WERI-Rb-1 (cell line): Measurements from ENCODE around the gene CUTA.

Experiments
- DNase-seq: peaks from one replicate; pipeline ENCODE4 v3.0.0-alpha.2; 2020
- H3K27ac ChIP-seq: fragments of 250-450 bp; sonication (Bioruptor Pico); 2 replicates; pipeline ENCODE4 v1.5.1; 2020; ENCODE audit warnings: mild to moderate bottlenecking, moderate library complexity
- H3K27me3 ChIP-seq: fragments of 250-450 bp; sonication (Bioruptor Pico); 2 replicates; pipeline ENCODE4 v1.5.1; 2021; ENCODE audit warnings: mild to moderate bottlenecking, low read depth, moderate library complexity; ENCODE audit not compliant: insufficient read depth, severe bottlenecking
- H3K36me3 ChIP-seq: fragments of 250-450 bp; sonication (Bioruptor Pico); 2 replicates; pipeline ENCODE4 v1.5.1; 2020; ENCODE audit warnings: mild to moderate bottlenecking, moderate library complexity
- H3K4me3 ChIP-seq: 2 replicates; pipeline ENCODE4 v1.5.1; 2011; ENCODE audit warnings: low read depth, mild to moderate bottlenecking, control low read depth, low read length
- H3K9me3 ChIP-seq: fragments of 250-450 bp; sonication (Bioruptor Pico); 2 replicates; pipeline ENCODE4 v1.5.1; 2021; ENCODE audit warnings: mild to moderate bottlenecking, moderate library complexity; ENCODE audit not compliant: severe bottlenecking
- TF ChIP-seq, protein P1 (sequence below): IDR thresholded peaks from 2 replicates; pipeline ENCODE4 v1.5.1; 2011; ENCODE audit warnings: low read depth, mild to moderate bottlenecking, control low read depth, inconsistent platforms, low read length

The CUTA gene

DNA sequence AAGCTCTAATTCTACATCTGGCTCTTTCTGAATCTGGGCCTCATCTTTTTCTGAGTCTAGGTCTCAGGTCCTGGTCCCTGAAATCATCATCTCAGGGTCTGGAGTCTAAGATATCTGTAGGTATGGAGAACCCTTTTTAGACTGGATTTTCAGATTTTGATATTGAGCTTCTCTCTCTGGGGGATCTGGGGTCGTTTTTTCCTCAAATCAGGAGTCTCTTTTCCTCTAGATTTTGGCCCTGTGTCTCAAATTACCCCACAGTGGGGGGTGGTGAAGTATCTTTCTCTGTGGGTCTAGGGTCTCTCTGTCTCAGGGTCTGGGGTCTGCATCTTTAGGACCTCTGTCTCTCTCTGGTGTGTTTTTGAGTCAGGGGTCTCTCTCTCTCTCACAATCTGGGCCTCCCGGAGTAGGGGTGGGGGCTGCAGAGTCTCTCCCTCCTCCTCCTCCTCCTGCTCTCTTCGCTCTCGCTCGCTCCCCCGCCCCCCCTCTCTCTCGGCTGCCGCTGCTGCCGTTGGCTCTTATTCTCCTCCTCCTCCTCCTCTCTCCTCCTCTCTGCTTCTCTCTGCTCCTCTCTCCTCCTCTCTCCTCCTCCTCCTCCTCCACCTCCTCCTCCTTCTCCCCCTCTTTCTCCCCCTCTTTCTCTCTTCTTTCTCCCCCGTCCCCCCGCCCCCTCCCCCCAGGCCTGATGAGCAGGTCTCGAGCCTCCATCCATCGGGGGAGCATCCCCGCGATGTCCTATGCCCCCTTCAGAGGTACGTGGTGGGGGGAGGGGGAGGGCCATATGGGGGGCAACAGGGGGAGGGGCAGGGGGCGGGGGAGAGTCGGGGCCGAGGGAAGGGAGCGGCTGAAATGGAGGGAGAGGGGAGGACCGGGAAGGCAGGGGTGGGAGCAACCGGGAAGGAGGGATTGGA is 1.9 kb upstream of the CUTA start, which contains the start of gene SYNGAP1:
SYNGAP1 (plus strand) TSS at position 486 of the 911 bp plus-strand sequence; CDS start at position 686, 200 bp downstream.
- DNase-seq: peak; percentile 91
- Histone ChIP-seq H3K27ac (peak within 1 kb of the TSS; percentile 93), H3K4me3 (peak within 1 kb of the TSS; percentile 51)

DNA sequence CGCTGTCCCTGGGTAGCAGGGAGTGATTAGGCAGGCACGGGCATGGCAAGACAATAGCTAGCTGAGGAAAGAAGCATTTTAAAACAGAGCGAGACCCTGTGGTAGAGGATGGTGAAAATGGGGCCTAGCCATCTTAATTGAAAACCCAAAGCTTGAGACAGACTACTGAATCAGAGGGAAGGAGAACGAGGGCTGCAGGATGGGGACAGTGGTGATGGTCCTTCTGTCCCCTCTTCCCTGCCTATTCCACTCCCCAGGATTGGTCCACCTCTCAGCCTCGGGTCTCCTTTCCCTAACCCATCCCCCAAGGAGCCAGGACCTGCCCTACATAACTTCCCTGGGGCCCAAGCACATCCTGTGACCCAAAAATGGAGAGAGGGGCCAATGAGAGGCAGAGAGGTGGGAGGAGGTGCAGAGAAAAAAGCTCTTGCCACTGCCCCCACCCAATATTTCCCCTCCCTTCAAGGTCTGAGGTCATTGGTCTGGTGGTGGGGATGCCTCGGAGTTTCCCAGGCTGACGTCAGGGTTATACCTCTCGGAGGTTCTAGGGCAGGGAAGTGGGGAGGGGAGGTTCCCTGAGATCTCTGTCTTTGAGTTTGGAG is 884 bp upstream of the CUTA start:
- H3K27me3 ChIP-seq: no peaks in the 10 kb centered on the region
- peaks cover 57% of the 10 kb centered on the region for H3K36me3 ChIP-seq
- no peak for DNase-seq
- peak overlapping the region; percentile 51 for H3K4me3 ChIP-seq
- peak overlapping the region; percentile 83 for H3K27ac ChIP-seq
- no peaks in the 10 kb centered on the region for H3K9me3 ChIP-seq
- TF ChIP-seq, protein P1, sequence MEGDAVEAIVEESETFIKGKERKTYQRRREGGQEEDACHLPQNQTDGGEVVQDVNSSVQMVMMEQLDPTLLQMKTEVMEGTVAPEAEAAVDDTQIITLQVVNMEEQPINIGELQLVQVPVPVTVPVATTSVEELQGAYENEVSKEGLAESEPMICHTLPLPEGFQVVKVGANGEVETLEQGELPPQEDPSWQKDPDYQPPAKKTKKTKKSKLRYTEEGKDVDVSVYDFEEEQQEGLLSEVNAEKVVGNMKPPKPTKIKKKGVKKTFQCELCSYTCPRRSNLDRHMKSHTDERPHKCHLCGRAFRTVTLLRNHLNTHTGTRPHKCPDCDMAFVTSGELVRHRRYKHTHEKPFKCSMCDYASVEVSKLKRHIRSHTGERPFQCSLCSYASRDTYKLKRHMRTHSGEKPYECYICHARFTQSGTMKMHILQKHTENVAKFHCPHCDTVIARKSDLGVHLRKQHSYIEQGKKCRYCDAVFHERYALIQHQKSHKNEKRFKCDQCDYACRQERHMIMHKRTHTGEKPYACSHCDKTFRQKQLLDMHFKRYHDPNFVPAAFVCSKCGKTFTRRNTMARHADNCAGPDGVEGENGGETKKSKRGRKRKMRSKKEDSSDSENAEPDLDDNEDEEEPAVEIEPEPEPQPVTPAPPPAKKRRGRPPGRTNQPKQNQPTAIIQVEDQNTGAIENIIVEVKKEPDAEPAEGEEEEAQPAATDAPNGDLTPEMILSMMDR: no peak

More for the DNA sequence above, 1.9 kb upstream of the CUTA start, which contains the start of gene SYNGAP1:
- TF ChIP-seq, protein P1: no peak
- Histone ChIP-seq H3K9me3 (no peaks in the 10 kb centered on the region), H3K36me3 (peaks cover 59% of the 10 kb centered on the region), H3K27me3 (no peaks in the 10 kb centered on the region)

DNA sequence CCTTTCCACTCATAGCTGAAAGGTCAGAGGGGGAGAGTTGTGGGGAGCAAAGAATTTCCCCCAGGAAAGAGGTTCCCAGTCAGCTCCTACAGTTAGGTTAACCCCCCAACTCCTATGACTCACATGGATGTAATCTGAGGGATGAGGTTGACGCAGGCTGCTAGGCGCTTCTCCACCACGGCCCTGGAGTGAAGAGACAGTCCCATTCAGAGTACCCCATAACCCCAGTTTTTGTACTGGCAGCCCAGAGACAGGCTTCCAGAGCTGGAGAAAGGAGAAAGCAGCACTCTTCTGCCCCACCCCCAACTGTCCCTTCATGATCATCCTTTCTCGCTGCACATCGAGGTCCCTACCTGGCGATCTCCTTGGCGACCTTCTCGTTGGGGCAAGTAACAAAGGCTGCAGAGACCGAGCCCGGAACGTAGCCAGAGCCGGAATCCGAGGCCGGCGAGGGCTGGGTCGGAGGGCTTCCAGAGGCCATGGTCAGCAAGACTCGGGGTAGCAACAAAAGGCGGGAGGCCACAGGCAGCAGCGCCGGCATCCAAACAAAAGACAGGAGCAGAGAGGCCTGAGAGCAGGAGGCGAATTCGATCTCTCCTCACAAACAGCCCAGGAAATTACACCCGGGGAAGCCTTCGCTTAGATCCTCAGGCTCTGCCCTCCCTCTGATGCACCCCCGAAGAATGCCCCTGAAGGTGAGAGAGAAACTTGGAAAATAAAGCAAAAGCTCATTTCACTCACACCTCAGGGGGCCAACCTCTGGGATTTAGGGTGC is 592 bp downstream of the CUTA start:
- Histone ChIP-seq H3K27me3 (no peaks in the 10 kb centered on the region), H3K9me3 (no peaks in the 10 kb centered on the region), H3K36me3 (peaks cover 57% of the 10 kb centered on the region), H3K4me3 (peak overlapping the region; percentile 82), H3K27ac (peak overlapping the region; percentile 78)
- DNase-seq: peak; percentile 40
- TF ChIP-seq, protein P1: no peak

DNA sequence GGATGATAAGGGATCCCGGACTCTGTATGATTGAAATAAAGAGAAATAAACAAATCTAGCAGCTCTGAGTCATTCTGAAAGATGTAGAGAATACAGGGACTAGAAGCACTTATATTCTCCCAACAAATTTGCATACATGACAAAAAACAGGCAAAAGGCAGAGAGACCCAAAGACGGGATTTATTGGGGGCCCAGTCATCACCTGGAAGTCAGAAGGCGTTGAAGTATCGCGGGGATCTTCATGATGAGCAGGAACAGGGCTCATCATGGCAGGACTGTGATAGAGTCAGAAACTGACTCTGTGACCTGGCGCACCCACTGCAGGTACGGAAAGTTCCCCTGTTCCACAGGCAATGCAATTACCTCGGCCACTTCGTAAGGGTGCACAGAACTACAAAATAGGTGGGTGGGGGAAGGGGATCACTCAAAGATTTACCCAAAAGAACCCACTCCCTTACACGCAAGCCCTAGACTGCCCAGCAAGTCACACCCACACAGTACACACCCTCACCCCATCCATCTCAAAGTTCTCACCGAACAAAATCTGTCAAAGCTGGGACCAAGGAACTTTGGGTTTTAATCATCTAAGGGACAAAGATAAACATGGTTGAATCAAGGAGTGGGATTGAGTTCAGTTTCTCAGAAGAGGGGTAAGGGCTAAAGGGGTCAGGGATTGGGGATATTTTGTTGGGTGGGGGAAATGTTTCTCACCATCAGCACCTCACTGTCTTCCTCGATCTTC is 1.4 kb downstream of the CUTA start:
- Histone ChIP-seq H3K9me3 (no peaks in the 10 kb centered on the region), H3K27me3 (no peaks in the 10 kb centered on the region), H3K4me3 (peak overlapping the region; percentile 82), H3K27ac (peak overlapping the region; percentile 78), H3K36me3 (peaks cover 53% of the 10 kb centered on the region)
- DNase-seq: no peak
- TF ChIP-seq, protein P1: no peak

DNA sequence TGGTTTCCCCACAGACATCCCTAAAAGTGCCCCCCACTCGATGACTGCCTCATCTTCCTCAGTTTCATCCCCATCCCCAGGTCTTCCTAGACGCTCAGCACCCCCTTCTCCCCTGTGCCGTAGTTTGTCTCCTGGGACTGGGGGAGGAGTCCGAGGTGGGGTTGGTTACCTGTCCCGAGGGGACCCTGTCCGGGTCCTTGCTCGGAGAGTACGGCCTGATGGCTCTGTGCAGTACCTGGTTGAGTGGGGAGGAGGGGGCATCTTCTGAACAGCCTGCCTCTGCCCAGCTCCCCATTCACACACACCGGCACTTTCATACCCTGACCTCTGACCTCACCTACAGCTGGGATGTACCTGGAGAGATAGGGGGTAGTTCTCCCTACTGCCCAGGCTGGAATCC is 2.1 kb downstream of the CUTA start:
- DNase-seq: no peak
- Histone ChIP-seq H3K9me3 (no peaks in the 10 kb centered on the region), H3K27me3 (no peaks in the 10 kb centered on the region), H3K27ac (no peak overlapping the region), H3K36me3 (peaks cover 53% of the 10 kb centered on the region), H3K4me3 (no peak overlapping the region)
- TF ChIP-seq, protein P1: no peak
